KOPT-K1 (cell line): ENCODE data around the gene SMIM45.

ENCODE experiments used
- H3K27ac ChIP-seq: fragments of 200-600 bp; sonication (generic); 2 replicates; pipeline ENCODE4 v1.5.1; 2016; ENCODE audit warnings: antibody characterized with exemption, mild to moderate bottlenecking, low read depth, low read length; ENCODE audit not compliant: poor library complexity, severe bottlenecking
- H3K36me3 ChIP-seq: fragments of 200-600 bp; sonication (generic); 2 replicates; pipeline ENCODE4 v1.5.1; 2017; ENCODE audit warnings: antibody characterized with exemption, mild to moderate bottlenecking, low read length, moderate library complexity; ENCODE audit not compliant: insufficient read depth
- H3K9me3 ChIP-seq: fragments of 200-600 bp; sonication (generic); 2 replicates; pipeline ENCODE4 v1.5.1; 2017; ENCODE audit warnings: antibody characterized with exemption, low read length, mild to moderate bottlenecking; ENCODE audit not compliant: insufficient read depth, poor library complexity, severe bottlenecking

SMIM45 gene

DNA sequence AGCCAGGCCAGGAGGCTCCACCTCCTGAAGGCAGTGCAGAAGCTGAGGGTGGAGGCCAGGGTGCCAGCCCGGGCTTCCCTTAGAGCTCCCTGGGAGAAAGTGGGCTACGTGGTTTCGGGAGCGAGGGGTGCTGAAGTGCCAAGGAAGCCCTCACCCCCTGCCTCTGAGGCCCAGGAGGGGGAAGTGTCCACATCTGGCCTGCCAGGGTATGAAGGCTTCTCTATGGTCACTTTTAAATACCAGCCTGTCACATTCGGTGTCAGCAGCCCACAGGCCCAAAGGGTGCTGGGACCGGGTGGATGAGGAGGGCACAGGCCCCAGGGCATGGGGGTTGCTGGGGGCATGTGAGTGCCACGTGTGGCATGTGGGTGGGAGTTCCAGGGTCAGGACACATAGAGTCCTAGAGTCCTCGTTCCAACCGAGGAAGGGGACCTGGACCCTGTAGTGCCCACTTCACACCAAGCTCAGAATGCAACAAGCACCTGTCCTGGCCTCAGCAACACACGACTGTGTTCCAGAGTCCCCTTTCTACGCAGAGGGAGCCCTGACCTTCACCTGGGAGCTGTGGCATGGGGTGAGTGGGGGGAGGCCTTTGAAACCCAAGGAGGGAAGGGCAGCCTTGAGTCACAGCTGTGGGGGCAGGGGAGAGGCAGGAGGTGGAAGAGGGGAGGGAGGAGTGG, 38.8 kb upstream of the SMIM45 start:
- Histone ChIP-seq H3K27ac (no peak overlapping the region), H3K9me3 (no peaks in the 10 kb centered on the region)

DNA sequence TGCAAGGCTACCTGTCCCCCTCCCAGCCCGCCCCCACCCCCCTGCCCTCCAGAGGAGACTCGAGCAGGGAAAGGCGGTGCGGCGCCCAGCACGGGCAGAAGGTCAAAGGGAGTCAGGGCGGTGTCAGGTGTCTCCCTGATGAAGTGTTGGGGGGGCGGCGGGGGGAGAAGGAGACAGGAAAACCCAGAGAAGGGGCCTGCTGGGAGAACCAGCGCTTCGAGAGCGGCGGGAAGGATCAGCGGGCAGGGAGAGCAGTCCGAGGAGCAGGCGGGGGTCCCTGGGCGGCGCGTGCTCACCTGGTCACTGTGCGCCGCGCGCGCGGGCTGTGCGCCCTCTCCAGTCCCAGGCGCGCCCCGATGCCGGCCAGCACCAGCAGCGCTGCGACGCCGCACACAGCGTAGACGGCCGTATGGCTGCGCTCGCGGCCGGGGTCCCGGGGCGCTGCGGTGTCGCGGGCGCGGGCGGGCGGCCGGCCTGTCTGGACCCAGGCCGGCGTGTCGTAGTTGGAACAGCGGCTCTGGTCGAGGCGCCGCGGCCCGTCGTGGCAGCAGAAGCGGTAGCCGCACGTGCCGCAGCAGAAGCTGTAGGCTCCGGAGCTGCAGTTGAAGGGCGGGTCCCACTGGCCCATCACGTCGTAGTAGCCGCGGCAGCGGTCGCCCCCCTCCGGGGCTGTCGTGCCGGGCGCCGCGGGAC, 38.0 kb upstream of the SMIM45 start:
- H3K36me3 ChIP-seq: no peaks in the 10 kb centered on the region
- no peak overlapping the region for H3K27ac ChIP-seq
- H3K9me3 ChIP-seq: no peaks in the 10 kb centered on the region

More for the DNA sequence above, 38.8 kb upstream of the SMIM45 start:
- no peaks in the 10 kb centered on the region for H3K36me3 ChIP-seq

DNA sequence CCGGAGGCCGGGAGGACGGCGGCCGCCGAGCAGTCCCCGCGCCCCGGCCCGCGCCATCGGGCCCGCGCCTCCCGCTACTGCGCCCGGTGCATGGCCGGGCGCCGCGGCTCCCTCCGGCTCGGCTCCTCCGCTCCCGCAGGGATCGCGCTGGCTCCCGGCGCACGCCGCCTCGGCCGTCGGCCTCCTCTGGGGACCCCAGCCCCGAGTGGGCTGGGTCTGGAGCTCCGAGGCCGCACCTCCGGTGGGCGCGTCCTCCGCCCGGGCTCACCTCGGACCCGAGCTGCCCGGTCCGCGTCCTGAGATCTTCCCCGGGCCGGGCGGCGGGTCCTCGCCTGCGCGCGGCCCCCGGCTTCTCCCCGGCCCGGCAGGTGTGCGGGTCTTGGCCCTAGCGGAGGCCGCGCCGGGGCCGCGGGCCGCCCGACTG, 37.3 kb upstream of the SMIM45 start:
- Histone ChIP-seq H3K36me3 (no peaks in the 10 kb centered on the region), H3K9me3 (no peaks in the 10 kb centered on the region), H3K27ac (no peak overlapping the region)

DNA sequence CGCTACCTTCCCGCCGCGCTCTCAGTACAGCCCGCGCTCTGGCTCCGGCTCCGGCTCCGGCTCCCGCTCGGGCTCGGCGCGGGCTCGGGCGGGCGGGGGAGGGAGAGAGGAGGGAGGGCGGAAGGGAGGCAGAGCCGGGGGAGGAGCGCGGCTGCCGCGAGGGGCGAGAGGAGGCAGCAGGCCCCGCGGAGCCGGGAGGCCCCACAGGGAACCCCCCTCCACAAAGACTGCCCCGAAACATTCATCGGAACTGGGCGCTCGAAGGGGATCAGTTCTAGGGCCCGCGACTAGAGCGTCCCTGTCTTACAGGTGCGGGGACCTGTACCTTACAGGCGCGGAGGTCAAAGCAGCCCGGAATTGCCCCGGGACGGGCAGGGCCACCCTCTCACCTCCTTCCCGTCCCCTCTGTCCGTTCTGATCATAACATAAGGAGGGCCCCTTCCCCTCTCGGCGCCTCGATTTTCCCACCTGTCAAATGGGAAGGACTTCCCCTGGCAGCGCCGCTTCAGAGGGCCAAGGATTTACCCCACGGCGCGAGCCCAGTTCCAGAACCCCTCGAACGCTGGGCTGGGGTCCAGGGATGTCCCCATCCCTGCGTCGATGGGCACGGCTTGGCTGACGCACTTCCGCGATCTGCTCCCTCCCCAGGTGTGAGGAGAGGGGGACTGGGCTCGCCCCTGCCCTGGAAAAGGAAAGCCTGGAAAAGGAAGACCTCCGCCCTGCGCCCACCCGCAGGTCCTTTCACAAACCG, 36.7 kb upstream of the SMIM45 start, which contains the start of gene SHISA8:
Gene SHISA8, minus strand, starts transcription at position 40 of the 751 bp plus-strand sequence. CDS start 407 bp downstream, outside the sequence.
- H3K9me3 ChIP-seq: no peaks in the 10 kb centered on the region
- H3K36me3 ChIP-seq: no peaks in the 10 kb centered on the region
- no peak within 1 kb of the TSS for H3K27ac ChIP-seq

DNA sequence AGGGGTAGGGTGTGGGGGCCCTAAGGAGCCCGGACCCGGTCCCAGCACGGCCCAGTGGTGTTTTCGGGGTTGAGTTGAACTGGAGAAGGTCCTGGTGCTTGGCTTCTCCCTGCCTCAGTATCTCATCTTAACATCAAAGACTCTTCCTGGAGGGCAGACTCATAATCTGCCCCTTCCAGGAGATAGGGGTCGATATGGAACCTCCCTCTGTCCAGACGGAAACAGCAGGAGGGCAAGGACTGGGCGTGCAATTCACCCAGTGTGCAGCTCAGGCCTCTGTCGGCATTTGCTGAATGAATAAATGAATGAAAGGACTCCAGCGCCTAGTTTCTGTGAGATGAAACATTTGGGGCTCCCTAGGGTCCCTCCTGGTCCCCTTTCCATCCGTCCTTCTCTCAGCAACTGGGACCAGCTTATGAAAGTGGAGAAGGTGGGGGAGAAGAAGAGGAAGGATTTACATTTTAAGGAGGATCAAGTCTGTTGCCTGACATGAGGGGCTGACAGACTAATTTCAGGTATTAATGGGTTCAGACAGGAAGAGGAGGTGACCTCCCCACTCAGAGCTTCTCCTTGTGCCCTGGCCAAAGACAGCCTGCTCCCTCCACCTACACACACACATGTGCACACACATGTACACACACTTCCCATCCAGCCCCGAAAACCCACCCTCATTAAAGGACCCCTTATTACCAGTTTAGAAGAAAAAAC, 36.0 kb upstream of the SMIM45 start:
- H3K27ac ChIP-seq: no peak overlapping the region
- H3K9me3 ChIP-seq: no peaks in the 10 kb centered on the region
- H3K36me3 ChIP-seq: no peaks in the 10 kb centered on the region

DNA sequence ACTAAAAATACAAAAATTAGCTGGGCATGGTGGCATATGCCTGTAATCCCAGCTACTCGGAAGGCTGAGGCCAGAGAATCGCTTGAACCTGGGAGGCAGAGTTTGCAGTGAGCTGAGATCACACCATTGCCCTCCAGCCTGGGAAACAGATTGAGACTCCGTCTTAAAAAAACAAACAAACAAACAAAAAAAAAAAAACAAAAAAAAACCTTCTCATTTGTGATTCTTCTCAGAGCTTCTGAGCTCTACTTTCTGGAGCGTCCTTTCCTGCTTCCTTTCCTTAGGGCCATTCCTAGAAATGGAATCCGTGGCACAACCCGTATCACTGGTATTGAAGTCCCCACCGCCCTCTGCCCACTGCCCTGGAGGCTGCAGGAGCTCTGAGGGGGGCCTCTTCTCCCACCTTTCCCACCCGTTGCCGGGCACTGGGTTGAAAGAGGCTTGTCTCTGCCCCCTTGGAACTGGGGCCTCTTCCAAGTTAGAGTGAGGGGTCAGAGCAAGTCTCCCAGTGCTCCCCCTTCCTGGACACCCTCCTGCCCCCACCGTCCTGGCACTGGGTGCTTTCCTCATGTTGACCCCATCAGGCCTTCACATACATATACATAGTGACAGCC, 35.1 kb upstream of the SMIM45 start:
- Histone ChIP-seq H3K27ac (no peak overlapping the region), H3K36me3 (no peaks in the 10 kb centered on the region), H3K9me3 (no peaks in the 10 kb centered on the region)

DNA sequence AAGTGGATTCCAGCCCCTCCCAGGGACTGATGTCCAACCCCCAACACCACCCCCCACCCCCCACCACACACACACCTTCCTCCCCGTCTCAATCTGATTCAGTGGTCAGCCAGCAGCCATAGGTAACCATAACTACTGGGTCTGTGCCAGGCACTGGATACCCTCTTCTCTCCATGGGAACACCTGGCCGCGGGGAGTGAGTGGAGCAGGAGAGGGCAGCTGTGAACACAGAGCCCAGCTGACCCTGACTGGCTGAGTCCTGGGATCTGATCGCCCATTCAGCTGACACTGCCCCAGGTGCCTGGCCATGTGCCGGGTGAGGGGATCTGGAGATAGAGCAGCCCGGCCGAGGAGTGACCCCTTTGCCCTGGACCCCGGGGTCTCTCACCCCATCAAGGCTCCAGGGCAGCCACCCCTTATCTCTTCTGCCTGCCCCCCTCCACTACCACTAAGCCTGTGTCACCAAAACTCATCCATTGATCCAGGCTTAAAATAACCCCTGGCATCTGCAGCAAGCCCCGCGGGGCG, 34.5 kb upstream of the SMIM45 start:
- no peak overlapping the region for H3K27ac ChIP-seq

DNA sequence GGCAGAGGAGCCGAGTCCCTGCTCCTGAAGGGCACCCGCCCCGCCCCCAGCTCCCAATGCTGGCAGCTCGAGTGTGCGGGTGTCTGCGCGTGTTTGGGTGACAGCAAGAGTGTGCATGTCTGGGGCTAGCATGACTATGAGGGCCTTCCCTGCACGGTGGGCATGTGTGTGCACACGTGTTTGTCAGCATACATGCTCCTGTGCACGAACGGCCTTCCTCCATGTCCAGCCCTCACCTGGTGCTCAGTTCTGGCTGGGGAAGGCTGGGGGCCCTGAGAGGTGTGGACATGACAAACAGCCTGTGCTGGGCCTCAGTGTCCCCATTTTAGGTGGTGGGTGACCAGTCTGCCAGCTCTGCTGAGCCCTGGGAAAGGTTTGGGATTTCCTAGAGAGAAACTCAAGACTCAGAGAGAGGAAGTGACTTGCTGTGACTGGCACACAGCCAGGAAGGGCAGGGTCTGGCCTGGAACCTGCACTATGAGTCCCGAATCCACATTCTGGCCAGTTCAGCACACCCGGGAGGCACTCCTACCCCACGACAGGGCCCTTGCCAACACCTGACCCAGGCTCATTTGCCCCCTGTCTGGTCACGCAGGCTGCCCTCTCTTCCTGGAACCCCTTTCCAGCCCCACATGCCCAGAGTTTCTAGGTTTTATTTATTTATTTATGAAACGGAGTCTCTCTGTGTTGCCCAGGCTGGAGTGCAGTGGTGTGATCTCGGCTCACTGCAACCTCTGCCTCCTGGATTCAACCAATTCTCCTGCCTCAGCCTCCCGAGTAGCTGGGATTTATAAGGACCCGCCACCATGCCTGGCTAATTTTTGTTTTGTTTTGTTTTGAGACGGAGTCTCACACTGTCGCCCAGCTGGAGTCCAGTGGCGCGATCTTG, 33.8 kb upstream of the SMIM45 start:
- Histone ChIP-seq H3K27ac (no peak overlapping the region), H3K36me3 (no peaks in the 10 kb centered on the region), H3K9me3 (no peaks in the 10 kb centered on the region)

More for the DNA sequence above, 34.5 kb upstream of the SMIM45 start:
- H3K36me3 ChIP-seq: no peaks in the 10 kb centered on the region
- H3K9me3 ChIP-seq: no peaks in the 10 kb centered on the region

DNA sequence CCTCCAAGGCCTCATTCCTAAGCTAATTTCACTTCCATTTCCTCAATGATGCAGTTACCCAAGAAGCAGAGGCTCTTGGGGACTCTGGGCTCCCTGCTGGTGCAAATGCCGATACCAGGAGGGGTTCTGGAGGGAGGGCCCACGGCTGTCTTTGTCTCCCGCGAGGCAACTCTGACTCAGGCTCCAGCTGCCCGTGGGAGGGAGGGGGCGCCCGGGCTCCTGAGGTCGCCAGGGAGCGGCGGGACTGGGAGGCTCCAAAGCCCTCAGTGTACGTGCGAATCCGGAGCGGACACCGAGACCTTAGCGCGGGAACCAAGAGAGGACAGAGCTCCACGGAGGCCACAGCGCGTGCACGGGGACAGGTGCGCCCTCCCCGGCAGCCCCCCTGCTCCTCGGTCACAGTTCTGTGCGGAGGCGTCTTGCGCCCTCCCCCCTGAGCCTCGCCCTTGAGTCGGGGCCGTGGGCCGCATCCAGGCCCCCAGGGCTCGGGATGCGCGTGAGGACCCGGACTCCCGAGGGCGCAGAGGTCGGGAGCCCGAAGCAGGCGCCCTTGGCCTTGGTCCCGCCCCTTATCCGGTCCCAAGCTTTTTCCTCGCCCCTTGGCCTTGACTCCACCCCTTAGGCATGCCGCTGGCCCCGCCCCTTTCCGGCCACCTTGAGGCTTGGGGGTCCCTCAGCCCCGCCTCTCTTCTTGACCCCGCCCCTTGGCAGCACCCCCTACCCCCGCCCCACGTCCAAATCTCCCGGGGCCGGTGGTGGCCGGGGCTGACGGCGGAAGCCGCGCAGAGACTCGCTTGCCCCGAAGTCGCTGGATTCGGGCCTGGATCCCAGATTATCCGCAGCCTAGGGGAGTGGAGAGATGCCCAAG, 32.4 kb upstream of the SMIM45 start:
- Histone ChIP-seq H3K27ac (no peak overlapping the region), H3K36me3 (no peaks in the 10 kb centered on the region), H3K9me3 (no peaks in the 10 kb centered on the region)

DNA sequence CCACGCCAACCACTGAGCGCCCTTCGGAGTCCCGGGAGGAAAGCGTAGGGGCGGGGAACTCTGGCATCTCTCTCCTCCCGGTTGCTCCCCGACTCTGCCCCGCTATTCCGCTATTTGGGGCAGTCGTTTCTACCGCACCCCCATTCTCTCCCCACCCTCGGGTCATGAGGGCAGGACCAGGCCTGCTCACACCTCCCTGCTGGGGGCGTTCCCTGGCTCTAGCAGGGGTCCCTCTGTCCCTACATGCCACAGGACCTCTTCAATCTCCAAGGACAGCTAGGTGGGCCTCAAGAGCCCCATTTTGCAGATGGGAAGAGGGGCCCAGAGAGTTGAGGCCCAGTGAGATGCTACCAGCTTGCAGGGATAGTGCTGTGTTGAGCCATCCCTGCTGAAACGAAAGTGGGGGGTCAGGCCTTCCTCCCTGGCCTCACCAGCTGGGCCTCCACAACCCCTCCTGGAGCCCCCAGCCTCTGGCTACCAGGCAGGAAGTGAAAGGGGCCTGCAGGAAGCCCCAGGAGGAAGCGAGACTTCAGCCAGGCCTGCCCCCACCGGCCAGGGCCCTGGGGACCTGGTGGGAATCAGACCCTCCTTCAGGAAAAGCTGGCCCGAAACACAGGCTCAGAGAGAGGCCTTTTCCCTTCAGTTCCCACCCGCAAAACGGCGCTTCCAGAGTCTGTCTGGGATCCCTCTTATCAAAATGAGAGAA, 31.5 kb upstream of the SMIM45 start:
- Histone ChIP-seq H3K36me3 (no peaks in the 10 kb centered on the region), H3K9me3 (no peaks in the 10 kb centered on the region), H3K27ac (no peak overlapping the region)

DNA sequence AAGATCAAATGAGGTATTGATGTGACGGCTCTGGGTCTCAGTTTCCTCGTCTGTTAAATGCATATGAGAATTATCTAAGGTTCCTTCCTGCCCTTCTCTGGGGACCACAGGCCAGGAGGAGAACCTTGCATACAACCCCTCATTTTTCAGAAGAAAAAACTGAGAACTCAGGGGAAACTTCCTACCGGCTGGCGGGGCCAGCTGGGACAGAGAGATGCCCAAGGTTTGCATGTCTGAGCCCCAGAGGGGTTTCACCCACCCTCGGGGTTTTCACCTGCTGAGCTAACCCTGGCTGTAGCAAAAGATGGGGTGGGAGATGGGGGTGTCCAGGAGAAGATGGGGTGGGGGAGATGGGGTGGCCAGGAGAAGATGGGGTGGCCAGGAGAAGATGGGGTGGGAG, 29.6 kb upstream of the SMIM45 start:
- H3K9me3 ChIP-seq: no peaks in the 10 kb centered on the region
- H3K27ac ChIP-seq: no peak overlapping the region
- H3K36me3 ChIP-seq: no peaks in the 10 kb centered on the region

DNA sequence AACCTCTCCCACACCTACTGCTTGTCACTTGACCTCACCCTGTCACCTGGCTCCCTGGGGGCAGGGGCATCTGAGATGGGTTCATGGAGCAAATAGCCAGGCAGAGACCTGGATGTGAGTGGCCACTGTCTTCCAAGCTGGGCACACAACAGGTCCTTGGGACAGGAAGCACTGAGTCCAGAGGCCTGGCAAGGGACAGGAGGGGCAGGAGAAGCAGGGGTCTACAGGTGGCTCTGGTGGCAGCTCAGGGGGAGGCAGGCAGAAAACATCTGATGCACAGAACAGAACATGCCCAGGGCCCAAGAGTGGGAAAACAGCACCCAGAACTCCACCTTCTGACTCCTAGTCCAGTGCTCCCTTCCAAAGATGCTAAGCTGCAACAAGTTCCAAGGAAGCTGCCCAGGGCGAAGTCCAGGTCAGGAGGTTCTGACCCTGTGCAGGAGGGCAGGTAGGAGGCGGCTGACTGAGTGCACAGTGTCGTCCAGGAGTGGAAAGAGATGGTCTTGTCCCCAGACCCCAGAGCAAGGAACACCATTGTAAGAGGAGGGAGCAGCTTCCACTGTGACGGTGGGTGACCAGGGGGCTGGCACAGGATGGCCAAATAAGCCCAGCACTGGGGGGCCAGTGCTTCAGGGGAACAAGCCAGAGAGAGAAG, 28.9 kb upstream of the SMIM45 start:
- Histone ChIP-seq H3K27ac (no peak overlapping the region), H3K9me3 (no peaks in the 10 kb centered on the region), H3K36me3 (no peaks in the 10 kb centered on the region)
